NCI-H2227 (cell line): ENCODE measurements around the gene HLA-DMB.

Experiments used
- DNase-seq: peaks from one replicate; lab custom pipeline; 2025; ENCODE audit not compliant: unreplicated experiment; lab: John Stamatoyannopoulos, UW

HLA-DMB gene

DNA sequence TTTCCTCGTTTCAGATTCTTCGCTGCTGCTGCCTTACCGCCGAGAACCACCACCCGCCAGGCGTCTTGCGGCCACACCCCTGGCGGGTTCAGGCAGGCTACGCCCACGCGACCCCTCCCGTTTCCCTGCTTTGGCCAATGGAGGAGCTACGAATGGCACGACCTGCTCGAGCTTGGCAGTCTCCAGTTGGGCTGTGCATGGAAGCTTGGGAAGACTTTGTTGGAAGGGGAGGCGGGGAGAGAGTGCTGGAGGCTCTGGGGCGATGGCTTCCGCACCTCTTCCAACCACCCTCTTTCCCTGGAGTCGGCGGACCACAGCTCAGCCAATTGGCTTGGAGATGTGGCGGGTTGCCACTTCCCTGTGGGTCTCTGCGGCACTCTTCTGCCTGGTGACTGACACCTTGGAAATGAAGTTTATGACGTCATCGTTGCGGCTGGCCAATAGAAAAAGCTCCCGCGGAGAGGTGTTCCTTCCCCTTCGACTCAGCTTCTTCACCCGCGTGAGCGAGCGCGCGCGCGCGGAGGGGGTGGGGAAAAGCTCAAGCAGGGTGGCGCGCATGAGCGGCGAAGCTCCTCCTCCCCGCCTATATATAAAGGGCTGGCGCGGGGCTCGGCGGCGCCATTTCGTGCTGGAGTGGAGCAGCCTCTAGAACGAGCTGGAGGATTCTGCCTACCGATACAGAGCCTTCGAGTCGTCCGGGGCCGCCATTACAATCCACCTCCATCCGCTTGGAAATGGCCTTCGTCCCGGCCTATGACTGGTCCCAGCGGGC lies 30.9 kb upstream of the HLA-DMB start:
- peak; percentile 100 for DNase-seq

- DNase-seq: no peak
Observed at GRCh38 chr6:32971242-32971580, 30.4 kb upstream of the HLA-DMB start.

DNA sequence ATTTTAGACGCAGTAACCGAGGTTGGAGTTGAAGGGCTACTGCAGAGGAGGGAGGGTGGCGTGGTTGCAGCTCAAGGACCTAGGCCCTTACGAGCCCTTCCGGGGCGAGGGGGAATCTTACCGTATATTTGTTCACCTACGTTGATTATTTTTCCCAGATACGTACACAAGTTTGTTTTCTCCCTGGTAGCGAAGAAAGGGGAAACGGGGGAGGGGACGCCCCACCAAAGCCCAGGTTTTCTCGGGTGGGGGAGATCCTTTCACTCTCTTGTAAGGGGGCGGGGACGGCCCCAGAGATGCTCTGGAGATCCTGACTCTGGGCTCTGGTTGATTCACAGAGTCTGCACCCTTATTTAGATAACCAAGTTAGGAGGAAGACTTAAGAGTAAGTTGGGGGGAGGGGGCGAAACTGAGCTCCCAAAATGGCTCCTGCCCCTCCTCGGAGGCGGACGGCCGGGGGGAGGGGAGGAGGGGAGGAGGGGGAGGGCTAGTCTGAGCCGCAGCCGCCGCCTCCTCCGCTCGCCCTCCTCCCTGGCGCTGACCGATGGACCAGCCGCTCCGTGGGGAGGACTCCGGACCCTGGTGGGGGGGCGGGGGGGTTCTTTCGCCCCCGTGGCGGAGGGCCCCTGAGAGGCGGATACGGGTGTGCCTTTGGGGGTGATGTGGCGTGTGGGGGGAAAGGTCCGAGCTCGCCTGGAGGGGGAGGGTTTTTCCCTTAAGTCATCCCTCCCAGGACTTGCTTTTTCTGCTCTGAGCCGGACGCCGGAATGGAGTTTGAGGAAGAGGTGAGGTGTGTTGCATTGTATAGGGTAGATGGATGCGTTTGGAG lies 29.8 kb upstream of the HLA-DMB start:
- peak; percentile 87 for DNase-seq

- peak; percentile 82 for DNase-seq
Observed at GRCh38 chr6:32969685-32970412, 29.0 kb upstream of the HLA-DMB start.

DNA sequence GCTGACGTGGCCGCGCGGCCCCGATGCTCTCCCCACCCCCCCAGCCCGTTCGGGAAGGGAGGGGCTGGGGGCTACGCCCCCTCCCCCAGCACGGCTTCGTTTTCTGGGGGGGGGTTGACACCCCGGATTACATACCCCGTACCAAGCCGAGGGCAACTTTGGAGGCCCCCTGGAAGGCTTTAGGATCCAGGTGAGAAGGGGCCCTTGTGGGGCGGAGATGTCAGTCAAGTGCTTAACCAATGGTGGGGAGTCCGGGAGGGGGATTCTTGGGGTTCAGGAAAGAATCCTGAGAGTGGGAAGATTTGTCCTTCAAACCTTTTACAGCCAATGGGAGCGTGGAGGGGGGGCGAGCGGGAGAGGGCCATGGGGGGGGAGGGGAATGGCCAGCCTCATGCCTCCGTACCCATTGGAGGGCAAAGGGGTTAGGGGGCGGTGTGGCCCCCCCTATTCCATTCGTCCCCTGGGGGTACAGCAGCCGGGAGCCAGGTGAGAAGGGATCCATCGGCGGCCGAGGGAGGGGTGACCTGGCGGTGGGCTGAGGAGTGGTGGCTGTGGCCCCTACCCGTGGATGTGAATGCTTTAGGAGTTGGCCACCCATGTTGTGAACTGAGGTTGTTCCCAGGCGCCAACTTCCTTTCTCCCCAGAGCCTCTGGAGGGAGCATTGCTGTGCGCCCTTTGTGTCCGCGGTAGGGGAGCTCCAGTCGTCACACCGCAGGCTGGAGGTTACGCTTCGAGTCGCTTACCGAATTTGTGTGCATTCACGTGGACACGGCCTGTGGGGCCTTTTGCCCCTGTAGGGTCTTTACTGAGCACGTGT lies 28.2 kb upstream of the HLA-DMB start:
- peak; percentile 90 for DNase-seq

- DNase-seq: peak; percentile 97
Observed at GRCh38 chr6:32968093-32968866, 27.5 kb upstream of the HLA-DMB start, which contains the start of gene BRD2. Gene BRD2, plus strand, starts transcription at chr6:32968594. Its CDS starts 4,305 bp downstream, at chr6:32972899.

DNA sequence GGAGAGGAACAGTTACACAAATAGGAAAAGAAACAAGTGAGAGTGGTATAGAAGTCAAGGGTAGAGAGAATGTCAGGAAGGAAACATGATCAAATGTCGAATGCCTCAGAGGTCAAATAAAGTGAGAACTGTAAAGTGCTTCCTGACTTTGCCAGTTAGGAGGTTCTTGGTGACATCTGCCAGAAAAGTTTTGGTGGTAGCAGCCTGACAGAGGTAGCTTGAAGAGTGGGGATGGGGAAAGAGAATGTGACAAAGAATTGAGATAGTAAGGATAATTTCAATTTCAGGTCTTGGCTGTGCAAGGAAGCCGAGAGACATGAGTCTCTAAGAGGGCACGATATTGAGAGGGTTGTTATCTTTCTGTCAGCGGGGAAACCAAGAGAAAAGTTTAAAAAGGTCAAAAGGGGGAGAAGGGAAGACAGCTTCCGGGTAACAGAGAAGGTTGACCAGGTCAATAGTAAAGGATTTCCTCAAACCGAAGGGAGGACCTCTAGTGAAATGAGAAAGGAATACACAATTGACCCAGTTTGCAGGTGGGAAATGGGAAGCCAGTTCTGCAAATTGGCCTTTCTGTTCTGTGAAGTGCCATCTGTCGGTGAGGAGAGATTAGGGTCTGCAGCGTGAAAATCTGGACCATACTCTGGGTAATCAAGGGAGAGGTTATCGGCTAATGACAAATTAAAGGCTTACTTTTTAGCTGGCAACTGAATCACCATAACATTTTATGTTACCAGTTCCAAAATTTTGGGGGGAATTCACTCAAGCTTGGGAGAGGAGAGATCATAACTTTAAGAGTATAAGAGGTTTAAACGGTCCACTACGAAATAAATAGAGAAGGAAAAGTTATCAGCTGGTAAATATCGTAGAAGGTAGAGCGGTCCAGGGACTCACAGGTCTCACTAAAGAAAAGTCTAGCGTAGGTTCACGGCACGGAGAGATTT lies 26.6 kb upstream of the HLA-DMB start:
- peak; percentile 61 for DNase-seq

DNA sequence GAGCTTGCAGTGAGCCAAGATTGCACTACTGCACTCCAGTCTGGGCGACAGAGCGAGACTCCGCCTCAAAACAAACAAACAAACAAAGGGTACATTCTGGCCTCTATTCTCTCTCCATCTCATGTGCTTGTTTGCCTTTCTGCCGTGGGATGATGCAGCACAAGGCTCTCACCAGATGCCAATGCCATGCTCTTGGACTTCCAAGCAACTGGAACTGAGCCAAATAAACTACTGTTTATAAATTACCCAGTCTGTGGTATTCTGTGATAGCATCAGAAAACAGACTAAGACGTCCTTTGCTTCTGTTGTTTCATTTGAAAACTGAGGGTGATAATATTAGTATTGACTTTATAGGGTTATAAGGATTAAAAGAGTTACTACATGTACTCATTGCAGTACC lies 23.9 kb upstream of the HLA-DMB start:
- DNase-seq: no peak

GRCh38 chr6:32963866-32964265 lies 23.0 kb upstream of the HLA-DMB start:
- no peak for DNase-seq

GRCh38 chr6:32962213-32962826 lies 21.5 kb upstream of the HLA-DMB start:
- DNase-seq: no peak

GRCh38 chr6:32960563-32960962 lies 19.7 kb upstream of the HLA-DMB start:
- DNase-seq: no peak

- DNase-seq: no peak
Observed at GRCh38 chr6:32956176-32956575, 15.3 kb upstream of the HLA-DMB start.

DNA sequence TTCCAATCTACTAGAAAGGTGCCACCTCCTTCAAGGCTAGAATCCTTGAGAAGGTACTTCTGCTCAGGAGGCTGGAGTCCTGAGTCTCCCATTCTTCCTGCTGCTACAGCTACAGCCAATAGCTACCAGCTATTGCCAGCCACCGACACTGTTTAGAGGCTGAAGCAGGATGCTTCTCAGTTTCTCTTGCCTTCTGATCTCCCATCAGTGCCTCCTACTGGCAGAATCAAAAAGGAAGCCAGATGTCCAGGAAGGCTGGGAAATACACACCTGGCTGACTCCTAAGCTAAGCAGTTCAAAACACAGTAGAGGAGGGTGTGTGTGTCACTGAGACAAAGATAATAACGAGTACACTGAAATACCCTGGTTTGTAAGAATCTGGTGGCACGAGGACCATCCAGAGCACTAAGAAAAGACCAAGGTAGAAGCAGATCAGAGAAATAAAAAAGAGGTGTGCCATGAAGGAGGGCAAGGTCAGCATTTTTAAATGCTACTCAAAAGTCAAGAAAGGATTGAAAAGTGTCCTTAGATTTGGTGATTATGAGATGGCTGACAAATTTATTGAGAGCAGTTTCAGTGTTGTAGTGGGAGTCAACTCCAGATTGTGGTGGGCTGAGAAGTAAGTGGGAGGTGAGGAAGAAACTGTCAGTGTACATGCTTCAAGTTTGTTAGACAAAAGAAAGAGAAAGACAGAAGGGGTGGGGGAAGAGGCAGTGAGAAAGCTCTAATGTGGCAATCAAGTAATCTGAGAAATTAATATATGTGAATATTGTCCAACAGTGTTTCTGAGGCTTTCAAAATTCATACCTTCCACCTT lies 14.4 kb upstream of the HLA-DMB start:
- DNase-seq: peak; percentile 45

GRCh38 chr6:32954267-32954666 lies 13.4 kb upstream of the HLA-DMB start:
- no peak for DNase-seq

GRCh38 chr6:32953775-32954174 lies 12.9 kb upstream of the HLA-DMB start:
- no peak for DNase-seq

- peak; percentile 71 for DNase-seq
Observed at GRCh38 chr6:32952817-32953739, 12.2 kb upstream of the HLA-DMB start, which contains the start of gene HLA-DMA. Gene HLA-DMA, minus strand, starts transcription at chr6:32953097. Its CDS starts 61 bp downstream, at chr6:32953036.
